Kidney epithelial cell (primary cell): ENCODE measurements around the gene TLE3. TPM values are rescaled to one million over a fixed set of nuclear protein-coding genes. Genes with fewer than 3 reads are reported as not detected.
A peak's percentile ranks its signal among the peaks of the same experiment; 100 is the strongest.

Source experiments
- DNase-seq: peaks from one replicate; pipeline ENCODE4 v3.0.0-alpha.2; 2010; ENCODE audit warnings: low read depth
- H3K27me3 ChIP-seq: 2 replicates; pipeline ENCODE4 v1.6.0; 2011; ENCODE audit warnings: low read length; ENCODE audit not compliant: control insufficient read depth, insufficient read depth
- H3K36me3 ChIP-seq: 2 replicates; pipeline ENCODE4 v1.5.1; 2011; ENCODE audit warnings: low read length; ENCODE audit not compliant: control insufficient read depth, insufficient read depth
- H3K4me3 ChIP-seq: 2 replicates; pipeline ENCODE4 v1.5.1; 2011; ENCODE audit warnings: low read depth, mild to moderate bottlenecking, control low read depth, low read length
- total RNA-seq: library from RNA; depleted of rRNA; stranded (reverse); fragments of >200 nt; gene quantifications from 2 replicates; pipeline ENCODE4 v1.2.3, GENCODE V29; 2015
- TF ChIP-seq, protein P1 (sequence below): IDR thresholded peaks from 2 replicates; pipeline ENCODE4 v1.5.1; 2011; ENCODE audit warnings: mild to moderate bottlenecking, moderate library complexity, low read length, control low read depth, inconsistent platforms; ENCODE audit not compliant: insufficient read depth, poor library complexity, severe bottlenecking

TLE3 gene
- total RNA-seq, 1 donor from 2014 or later = 67.5 TPM

GRCh38 chr15:70020229-70020628 lies 77.5 kb downstream of the TLE3 start:
- H3K27me3 ChIP-seq = peaks cover 19% of the 10 kb centered on the region
- TF ChIP-seq, protein P1, sequence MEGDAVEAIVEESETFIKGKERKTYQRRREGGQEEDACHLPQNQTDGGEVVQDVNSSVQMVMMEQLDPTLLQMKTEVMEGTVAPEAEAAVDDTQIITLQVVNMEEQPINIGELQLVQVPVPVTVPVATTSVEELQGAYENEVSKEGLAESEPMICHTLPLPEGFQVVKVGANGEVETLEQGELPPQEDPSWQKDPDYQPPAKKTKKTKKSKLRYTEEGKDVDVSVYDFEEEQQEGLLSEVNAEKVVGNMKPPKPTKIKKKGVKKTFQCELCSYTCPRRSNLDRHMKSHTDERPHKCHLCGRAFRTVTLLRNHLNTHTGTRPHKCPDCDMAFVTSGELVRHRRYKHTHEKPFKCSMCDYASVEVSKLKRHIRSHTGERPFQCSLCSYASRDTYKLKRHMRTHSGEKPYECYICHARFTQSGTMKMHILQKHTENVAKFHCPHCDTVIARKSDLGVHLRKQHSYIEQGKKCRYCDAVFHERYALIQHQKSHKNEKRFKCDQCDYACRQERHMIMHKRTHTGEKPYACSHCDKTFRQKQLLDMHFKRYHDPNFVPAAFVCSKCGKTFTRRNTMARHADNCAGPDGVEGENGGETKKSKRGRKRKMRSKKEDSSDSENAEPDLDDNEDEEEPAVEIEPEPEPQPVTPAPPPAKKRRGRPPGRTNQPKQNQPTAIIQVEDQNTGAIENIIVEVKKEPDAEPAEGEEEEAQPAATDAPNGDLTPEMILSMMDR = no peak
- H3K36me3 ChIP-seq = no peaks in the 10 kb centered on the region
- no peak for DNase-seq
- no peak overlapping the region for H3K4me3 ChIP-seq

GRCh38 chr15:70018646-70019600 lies 78.8 kb downstream of the TLE3 start:
- H3K4me3 ChIP-seq = no peak overlapping the region
- peaks cover 18% of the 10 kb centered on the region for H3K27me3 ChIP-seq
- TF ChIP-seq, protein P1 = no peak
- H3K36me3 ChIP-seq = no peaks in the 10 kb centered on the region
- DNase-seq = no peak

GRCh38 chr15:70017801-70018200 lies 79.9 kb downstream of the TLE3 start:
- no peaks in the 10 kb centered on the region for H3K36me3 ChIP-seq
- DNase-seq = peak; percentile 9
- H3K4me3 ChIP-seq = no peak overlapping the region
- TF ChIP-seq, protein P1 = no peak
- peaks cover 20% of the 10 kb centered on the region for H3K27me3 ChIP-seq

GRCh38 chr15:70017025-70017424 lies 80.7 kb downstream of the TLE3 start:
- no peak for DNase-seq
- H3K4me3 ChIP-seq = no peak overlapping the region
- peaks cover 20% of the 10 kb centered on the region for H3K27me3 ChIP-seq
- no peaks in the 10 kb centered on the region for H3K36me3 ChIP-seq
- TF ChIP-seq, protein P1 = no peak

GRCh38 chr15:70016511-70016994 lies 81.2 kb downstream of the TLE3 start:
- Histone ChIP-seq H3K36me3 (no peaks in the 10 kb centered on the region), H3K4me3 (no peak overlapping the region), H3K27me3 (peaks cover 20% of the 10 kb centered on the region)
- TF ChIP-seq, protein P1 = no peak
- no peak for DNase-seq
